ENCODE data around the gene ZNF423. TPM values are rescaled to one million over a fixed set of nuclear protein-coding genes. Genes with fewer than 3 reads are reported as not detected.

ZNF423 gene
- total RNA-seq, 1 experiment from 2014 or later, result 11.1 TPM

- H3K27ac ChIP-seq (ENCODE audit: low read depth, low read length, poor library complexity, severe bottlenecking), result no peak overlapping the region
- DNase-seq (ENCODE audit: low spot score), result no peak
- peaks cover 20% of the 10 kb centered on the region for H3K4me1 ChIP-seq (ENCODE audit: insufficient read depth, low read length, poor library complexity, severe bottlenecking)
- no peaks in the 10 kb centered on the region for H3K27me3 ChIP-seq (replicated peaks; ENCODE audit: insufficient read depth, low read depth, low read length, poor library complexity)
- H3K9me3 ChIP-seq (ENCODE audit: low read depth, low read length, poor library complexity, severe bottlenecking), result no peaks in the 10 kb centered on the region
- POLR2A ChIA-PET (ENCODE audit: low non-redundant PET), result interaction anchor here (0.6 kb wide), 1 partner anchor 123 kb away, joined by 3 read pairs; no protein-coding TSS in a partner anchor
- no TSS peak for BruUV-seq (replicated peaks)
- CTCF ChIA-PET, result no interaction called here
- intact Hi-C loops (cut with micrococcal nuclease; ENCODE audit: unreplicated experiment), result no loop called here
- H3K36me3 ChIP-seq (ENCODE audit: insufficient read depth, low read length, poor library complexity, severe bottlenecking), result no peaks in the 10 kb centered on the region
- H3K4me3 ChIP-seq (ENCODE audit: low read depth, low read length, poor library complexity, severe bottlenecking), result no peak overlapping the region
- TF ChIP-seq, protein P1, sequence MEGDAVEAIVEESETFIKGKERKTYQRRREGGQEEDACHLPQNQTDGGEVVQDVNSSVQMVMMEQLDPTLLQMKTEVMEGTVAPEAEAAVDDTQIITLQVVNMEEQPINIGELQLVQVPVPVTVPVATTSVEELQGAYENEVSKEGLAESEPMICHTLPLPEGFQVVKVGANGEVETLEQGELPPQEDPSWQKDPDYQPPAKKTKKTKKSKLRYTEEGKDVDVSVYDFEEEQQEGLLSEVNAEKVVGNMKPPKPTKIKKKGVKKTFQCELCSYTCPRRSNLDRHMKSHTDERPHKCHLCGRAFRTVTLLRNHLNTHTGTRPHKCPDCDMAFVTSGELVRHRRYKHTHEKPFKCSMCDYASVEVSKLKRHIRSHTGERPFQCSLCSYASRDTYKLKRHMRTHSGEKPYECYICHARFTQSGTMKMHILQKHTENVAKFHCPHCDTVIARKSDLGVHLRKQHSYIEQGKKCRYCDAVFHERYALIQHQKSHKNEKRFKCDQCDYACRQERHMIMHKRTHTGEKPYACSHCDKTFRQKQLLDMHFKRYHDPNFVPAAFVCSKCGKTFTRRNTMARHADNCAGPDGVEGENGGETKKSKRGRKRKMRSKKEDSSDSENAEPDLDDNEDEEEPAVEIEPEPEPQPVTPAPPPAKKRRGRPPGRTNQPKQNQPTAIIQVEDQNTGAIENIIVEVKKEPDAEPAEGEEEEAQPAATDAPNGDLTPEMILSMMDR (conservative IDR thresholded peaks at IDR 0.05; ENCODE audit: low read depth, low read length), result no peak
- no peak for TF ChIP-seq EZH2 (IDR thresholded peaks at IDR 0.05; ENCODE audit: borderline replicate concordance, low read depth, low read length, poor library complexity, severe bottlenecking)
Measured at GRCh38 chr16:49824593-49824992, 31.3 kb downstream of the ZNF423 start.

- no peak for DNase-seq (ENCODE audit: low spot score)
- ChIA-PET CTCF (no interaction called here), POLR2A (ENCODE audit: low non-redundant PET) (no interaction called here)
- Histone ChIP-seq H3K9me3 (ENCODE audit: low read depth, low read length, poor library complexity, severe bottlenecking) (no peaks in the 10 kb centered on the region), H3K4me3 (ENCODE audit: low read depth, low read length, poor library complexity, severe bottlenecking) (no peak overlapping the region), H3K36me3 (ENCODE audit: insufficient read depth, low read length, poor library complexity, severe bottlenecking) (no peaks in the 10 kb centered on the region), H3K27ac (ENCODE audit: low read depth, low read length, poor library complexity, severe bottlenecking) (no peak overlapping the region), H3K4me1 (ENCODE audit: insufficient read depth, low read length, poor library complexity, severe bottlenecking) (peaks cover 20% of the 10 kb centered on the region), H3K27me3 (replicated peaks; ENCODE audit: insufficient read depth, low read depth, low read length, poor library complexity) (no peaks in the 10 kb centered on the region)
- TF ChIP-seq, protein P1 (conservative IDR thresholded peaks at IDR 0.05; ENCODE audit: low read depth, low read length), result no peak
- no peak for TF ChIP-seq EZH2 (IDR thresholded peaks at IDR 0.05; ENCODE audit: borderline replicate concordance, low read depth, low read length, poor library complexity, severe bottlenecking)
- intact Hi-C loops (cut with micrococcal nuclease; ENCODE audit: unreplicated experiment), result no loop called here
- no TSS peak for BruUV-seq (replicated peaks)
Measured at GRCh38 chr16:49822649-49823370, 33.1 kb downstream of the ZNF423 start.

DNA sequence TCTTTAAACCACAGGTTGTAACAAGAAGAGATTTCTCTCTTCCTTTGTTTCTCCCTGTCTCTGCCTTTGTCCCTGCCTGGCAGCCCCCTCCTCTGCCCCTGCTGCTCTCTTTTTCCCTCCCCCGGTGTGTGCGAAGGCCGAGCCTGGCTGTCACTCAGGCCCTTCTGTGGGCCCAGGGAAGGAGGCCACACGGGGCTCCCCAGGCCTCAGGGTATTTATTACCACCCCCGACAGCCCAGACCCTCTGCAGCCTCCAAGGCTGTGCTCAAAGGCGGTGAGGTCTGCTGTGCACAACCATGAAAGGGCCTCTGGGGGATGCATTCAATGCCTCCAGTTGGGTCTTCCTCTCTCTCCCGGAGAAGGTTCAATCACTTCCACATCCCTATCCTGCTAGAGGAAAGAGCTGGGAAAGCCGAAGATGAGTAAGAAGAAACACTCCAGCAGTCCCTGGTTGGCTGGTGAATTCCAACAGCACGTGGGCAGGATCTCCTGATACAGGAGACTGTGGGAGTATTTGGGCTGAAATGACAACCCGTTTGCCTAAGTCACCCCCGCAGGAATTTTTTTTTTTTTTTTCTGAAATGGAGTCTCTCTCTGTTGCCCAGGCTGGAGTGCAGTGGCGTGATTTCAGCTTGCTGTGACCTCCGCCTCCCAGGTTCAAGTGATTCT lies 34.2 kb downstream of the ZNF423 start:
- Histone ChIP-seq H3K4me3 (ENCODE audit: low read depth, low read length, poor library complexity, severe bottlenecking) (no peak overlapping the region), H3K27me3 (replicated peaks; ENCODE audit: insufficient read depth, low read depth, low read length, poor library complexity) (no peaks in the 10 kb centered on the region), H3K36me3 (ENCODE audit: insufficient read depth, low read length, poor library complexity, severe bottlenecking) (no peaks in the 10 kb centered on the region), H3K9me3 (ENCODE audit: low read depth, low read length, poor library complexity, severe bottlenecking) (no peaks in the 10 kb centered on the region), H3K4me1 (ENCODE audit: insufficient read depth, low read length, poor library complexity, severe bottlenecking) (peaks cover 20% of the 10 kb centered on the region), H3K27ac (ENCODE audit: low read depth, low read length, poor library complexity, severe bottlenecking) (no peak overlapping the region)
- BruUV-seq (replicated peaks), result no TSS peak
- no peak for DNase-seq (ENCODE audit: low spot score)
- intact Hi-C loops (cut with micrococcal nuclease; ENCODE audit: unreplicated experiment), result no loop called here
- TF ChIP-seq EZH2 (IDR thresholded peaks at IDR 0.05; ENCODE audit: borderline replicate concordance, low read depth, low read length, poor library complexity, severe bottlenecking), result no peak
- TF ChIP-seq, protein P1 (conservative IDR thresholded peaks at IDR 0.05; ENCODE audit: low read depth, low read length), result no peak
- CTCF ChIA-PET, result no interaction called here
- POLR2A ChIA-PET (ENCODE audit: low non-redundant PET), result no interaction called here
